ENCODE data around the gene NRP2. TPM values are rescaled to one million over a fixed set of nuclear protein-coding genes. Genes with fewer than 3 reads are reported as not detected.

Gene NRP2
- total RNA-seq, 4 donors from 2014 or later: 4.0 to 11.5 (median 5.9) TPM

DNA sequence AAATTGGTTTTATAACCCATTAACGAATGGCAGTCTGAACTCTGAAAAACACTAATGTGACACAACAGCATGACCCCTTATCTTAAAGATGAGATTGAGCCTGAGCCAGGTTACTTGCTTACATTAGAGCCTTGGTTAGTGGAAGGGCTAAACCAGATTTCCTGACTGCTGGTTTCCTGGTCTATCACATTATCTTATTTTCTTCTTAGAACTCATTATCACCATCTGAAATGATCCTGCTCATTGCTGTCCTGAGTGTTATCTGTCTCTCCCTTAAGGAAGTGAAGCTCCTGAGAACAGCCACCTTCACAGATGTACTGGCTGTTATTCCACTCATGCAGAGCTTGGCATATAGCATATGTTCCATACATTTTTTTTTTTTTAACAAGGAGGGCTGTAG lies 9.0 kb upstream of the NRP2 start:
- no peak for DNase-seq (ENCODE audit: low spot score in 2 of 2)
- 90 to 96% methylated on average over 1 of the region's 1 CpG for WGBS, 2 donors
- TF ChIP-seq, protein P1, sequence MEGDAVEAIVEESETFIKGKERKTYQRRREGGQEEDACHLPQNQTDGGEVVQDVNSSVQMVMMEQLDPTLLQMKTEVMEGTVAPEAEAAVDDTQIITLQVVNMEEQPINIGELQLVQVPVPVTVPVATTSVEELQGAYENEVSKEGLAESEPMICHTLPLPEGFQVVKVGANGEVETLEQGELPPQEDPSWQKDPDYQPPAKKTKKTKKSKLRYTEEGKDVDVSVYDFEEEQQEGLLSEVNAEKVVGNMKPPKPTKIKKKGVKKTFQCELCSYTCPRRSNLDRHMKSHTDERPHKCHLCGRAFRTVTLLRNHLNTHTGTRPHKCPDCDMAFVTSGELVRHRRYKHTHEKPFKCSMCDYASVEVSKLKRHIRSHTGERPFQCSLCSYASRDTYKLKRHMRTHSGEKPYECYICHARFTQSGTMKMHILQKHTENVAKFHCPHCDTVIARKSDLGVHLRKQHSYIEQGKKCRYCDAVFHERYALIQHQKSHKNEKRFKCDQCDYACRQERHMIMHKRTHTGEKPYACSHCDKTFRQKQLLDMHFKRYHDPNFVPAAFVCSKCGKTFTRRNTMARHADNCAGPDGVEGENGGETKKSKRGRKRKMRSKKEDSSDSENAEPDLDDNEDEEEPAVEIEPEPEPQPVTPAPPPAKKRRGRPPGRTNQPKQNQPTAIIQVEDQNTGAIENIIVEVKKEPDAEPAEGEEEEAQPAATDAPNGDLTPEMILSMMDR (IDR thresholded peaks at IDR 0.05): no peak
- TF ChIP-seq POLR2A (IDR thresholded peaks at IDR 0.05): no peak
- H3K4me3 ChIP-seq (ENCODE audit: low read depth, poor library complexity, severe bottlenecking): no peak overlapping the region
- intact Hi-C loops (cut with DNase I; ENCODE audit: low total_unique reads): no loop called here

DNA sequence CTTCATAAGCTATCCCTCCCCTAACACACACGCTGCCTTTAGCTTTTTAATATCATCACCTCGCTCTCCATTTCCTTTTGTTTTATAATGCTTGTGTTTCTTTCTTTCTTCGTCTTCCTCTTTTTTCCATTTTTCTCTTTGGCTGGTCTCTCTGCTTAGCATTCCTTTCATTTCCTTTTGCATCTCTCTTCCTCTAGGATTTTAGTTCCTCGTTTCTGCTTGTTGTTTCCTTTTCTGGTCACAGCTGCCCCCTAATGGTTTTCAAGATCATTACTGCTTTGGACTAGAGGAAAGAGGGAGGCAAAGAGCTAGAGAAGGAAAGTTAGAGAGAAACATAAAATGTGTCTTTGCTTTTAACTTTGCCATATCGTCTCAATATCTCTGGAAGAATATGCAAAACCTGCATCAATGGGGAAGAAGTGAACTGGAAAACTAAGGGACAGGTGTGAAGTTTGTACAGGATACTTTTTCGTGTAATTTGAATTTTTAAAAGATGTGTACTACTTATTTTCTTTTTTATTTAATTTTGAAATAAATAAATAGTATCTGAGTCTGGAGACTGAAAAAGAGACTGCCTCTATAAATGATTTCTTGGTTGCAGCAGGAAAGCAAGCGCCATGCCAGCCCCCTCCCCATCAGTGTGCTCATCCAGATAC lies 6.3 kb upstream of the NRP2 start:
- WGBS, 2 donors: 37 to 41% methylated on average over 7 of the region's 7 CpGs
- intact Hi-C loops (cut with DNase I; ENCODE audit: low total_unique reads): loop anchor here (5.0 kb wide), 1 partner anchor 799 kb away; no protein-coding TSS in a partner anchor
- no peak for DNase-seq (ENCODE audit: low spot score in 2 of 2)
- no peak overlapping the region for H3K4me3 ChIP-seq (ENCODE audit: low read depth, poor library complexity, severe bottlenecking)
- TF ChIP-seq, protein P1 (IDR thresholded peaks at IDR 0.05): peak in 1 of 3 donors; percentile 67
- TF ChIP-seq POLR2A (IDR thresholded peaks at IDR 0.05): no peak

DNA sequence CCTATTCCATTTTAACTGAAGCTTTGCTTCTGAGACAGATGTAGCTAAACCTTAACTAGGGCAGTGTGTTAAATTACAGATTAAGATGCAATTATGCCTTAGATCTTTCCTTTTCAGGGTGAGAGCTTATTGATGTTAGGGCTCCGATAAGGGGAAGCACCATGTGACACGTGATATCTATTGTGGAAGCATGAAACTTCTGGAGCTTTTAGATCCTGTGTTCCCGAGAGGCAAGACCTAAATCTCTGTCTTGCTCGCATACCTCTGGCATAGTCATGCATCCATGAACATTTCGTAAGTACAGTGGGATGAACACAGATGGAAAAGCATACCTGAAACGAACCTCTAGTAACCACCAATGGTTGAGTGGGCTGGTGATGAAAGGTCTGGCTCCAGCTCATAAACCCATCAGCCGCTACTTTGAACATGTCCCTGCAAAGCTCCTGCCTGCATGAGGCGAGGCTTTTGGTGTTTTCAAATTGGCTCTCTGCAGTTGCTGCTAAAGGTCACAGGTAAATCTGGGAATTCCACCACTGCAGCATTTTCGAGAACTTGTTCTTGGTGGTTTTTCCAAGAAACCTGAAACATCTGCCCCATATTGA lies 3.7 kb upstream of the NRP2 start:
- DNase-seq (ENCODE audit: low spot score in 2 of 2): no peak
- WGBS, 2 donors: 59 to 73% methylated on average over 9 of the region's 9 CpGs
- intact Hi-C loops (cut with DNase I; ENCODE audit: low total_unique reads): loop anchor here (5.0 kb wide), 1 partner anchor 801 kb away; no protein-coding TSS in a partner anchor
- TF ChIP-seq, protein P1 (IDR thresholded peaks at IDR 0.05): no peak
- no peak for TF ChIP-seq POLR2A (IDR thresholded peaks at IDR 0.05)
- H3K4me3 ChIP-seq (ENCODE audit: low read depth, poor library complexity, severe bottlenecking): no peak overlapping the region

DNA sequence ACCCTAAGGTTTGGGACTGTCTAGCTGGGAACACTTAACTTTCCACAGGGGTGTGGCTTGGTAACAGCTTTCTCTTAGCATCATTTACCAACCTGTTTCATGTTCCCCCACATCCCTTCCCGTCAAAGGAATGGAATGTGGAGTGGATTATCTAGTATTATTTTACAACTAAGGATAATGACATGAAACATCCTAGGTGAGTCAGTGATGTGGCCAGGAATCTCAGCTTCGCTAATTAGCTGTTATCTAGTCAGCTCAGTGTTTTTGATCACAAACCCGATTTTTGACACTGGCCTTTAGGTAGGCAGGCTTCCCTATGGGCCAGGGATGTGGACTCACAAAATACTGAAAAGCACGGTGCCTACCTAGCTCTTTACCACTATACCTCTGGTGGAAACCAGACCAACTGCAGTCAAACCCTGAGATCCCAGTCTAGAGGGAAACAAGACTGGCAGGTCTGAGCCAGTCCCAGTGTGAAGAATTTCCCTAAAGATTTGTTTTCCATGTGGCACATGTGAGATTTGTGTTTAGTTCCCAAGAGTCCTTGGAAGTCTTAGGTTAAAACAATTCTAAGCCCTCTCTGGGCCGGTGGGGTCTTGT lies 2.8 kb upstream of the NRP2 start:
- intact Hi-C loops (cut with DNase I; ENCODE audit: low total_unique reads): loop anchor here (5.0 to 10.0 kb wide), 2 partner anchors 802 to 1355 kb away; no protein-coding TSS in a partner anchor
- H3K4me3 ChIP-seq (ENCODE audit: low read depth, poor library complexity, severe bottlenecking): no peak overlapping the region
- TF ChIP-seq, protein P1 (IDR thresholded peaks at IDR 0.05): no peak

DNA sequence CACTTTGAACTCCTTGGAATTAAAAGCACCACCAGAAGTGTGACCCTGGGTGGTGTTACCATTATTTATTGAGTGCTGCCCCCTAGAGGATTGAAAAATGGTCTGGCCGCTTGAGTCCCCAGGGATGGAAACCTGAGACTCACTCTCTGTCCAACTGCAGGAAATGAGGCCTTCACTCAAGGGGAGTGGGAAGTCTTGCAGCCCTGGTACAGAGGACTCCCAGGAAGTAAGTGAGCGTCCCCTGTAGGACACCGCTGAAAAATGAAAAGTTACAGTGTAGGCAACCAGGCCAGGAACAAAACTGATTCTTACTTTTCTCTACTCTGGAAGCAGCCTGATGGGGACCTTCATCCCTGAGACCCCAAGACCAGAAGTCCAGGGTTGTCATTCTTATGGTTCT lies 2.2 kb upstream of the NRP2 start:
- H3K4me3 ChIP-seq (ENCODE audit: low read depth, poor library complexity, severe bottlenecking): no peak overlapping the region
- no peak for DNase-seq (ENCODE audit: low spot score in 2 of 2)
- WGBS, 2 donors: 52 to 63% methylated on average over 3 of the region's 3 CpGs
- intact Hi-C loops (cut with DNase I; ENCODE audit: low total_unique reads): loop anchor here (10.0 kb wide), 1 partner anchor 1355 kb away; no protein-coding TSS in a partner anchor
- TF ChIP-seq, protein P1 (IDR thresholded peaks at IDR 0.05): no peak
- TF ChIP-seq POLR2A (IDR thresholded peaks at IDR 0.05): no peak

More for the DNA sequence above, 2.8 kb upstream of the NRP2 start:
- 61 to 72% methylated on average over 5 of the region's 5 CpGs for WGBS, 2 donors
- DNase-seq (ENCODE audit: low spot score in 2 of 2): no peak
